ENCODE data around the gene INSM1. TPM values are rescaled to one million over a fixed set of nuclear protein-coding genes. Genes with fewer than 3 reads are reported as not detected.

INSM1 gene
- total and polyA plus RNA-seq, 10 of the 15 experiments (the other 5 are each of a cell fraction or from before 2014, with no cell fraction given): 0.03 to 0.11 (median 0.04) TPM; not detected in 7

DNA sequence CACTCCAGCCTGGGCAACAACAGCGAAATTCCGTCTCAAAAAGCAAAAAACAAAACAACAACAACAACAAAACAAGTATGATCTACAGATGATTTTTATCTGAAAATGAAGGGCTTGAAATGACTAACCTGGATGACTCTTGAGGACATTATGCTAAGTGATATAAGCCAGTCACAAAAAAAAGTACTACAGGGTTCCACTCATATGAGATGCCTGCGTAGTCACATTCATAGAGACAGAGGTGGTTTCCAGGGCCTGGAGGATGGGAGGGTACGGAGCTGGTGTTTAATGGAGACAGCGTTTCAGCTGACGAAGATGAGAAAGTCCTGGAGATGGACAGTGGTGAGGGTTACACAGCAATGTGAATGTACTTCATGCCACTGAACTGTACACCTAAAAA, 8.3 kb upstream of the INSM1 start:
- SMC1A ChIA-PET (ENCODE audit: uncharacterized antibody, unreplicated experiment): interaction anchor here (1.0 to 1.5 kb wide), 8 partner anchors 20 to 230 kb away, joined by 3 to 6 read pairs (median 3); no protein-coding TSS in a partner anchor
- in situ Hi-C loops (cut with MboI): loop anchor here (5.0 kb wide), 1 partner anchor 208 kb away; no protein-coding TSS in a partner anchor

More for the DNA sequence above, 8.3 kb upstream of the INSM1 start:
- POLR2A ChIA-PET: no interaction called here
- Histone ChIP-seq H3K4me2 (ENCODE audit: control insufficient read depth, insufficient read depth) (no peak overlapping the region), H3K9me3 (replicated peaks; ENCODE audit: control insufficient read depth, insufficient read depth, low read length) (peaks cover 2% of the 10 kb centered on the region; the same call in 1 of the 3 replicates), H3K79me2 (ENCODE audit: control insufficient read depth, insufficient read depth, low read length) (no peaks in the 10 kb centered on the region), H3K27me3 (replicated peaks in 1 of 2; ENCODE audit: control insufficient read depth in 2 of 2, insufficient read depth in 2 of 2, low read length in 1 of 2) (peaks cover 10 to 22% of the 10 kb centered on the region in 2 experiments), H3K4me3 (no peak overlapping the region), H2AFZ (ENCODE audit: control insufficient read depth, low read depth, low read length) (no peak overlapping the region), H3K9ac (ENCODE audit: control insufficient read depth, insufficient read depth, low read length) (no peak overlapping the region), H3K36me3 (ENCODE audit: control insufficient read depth in 2 of 2, insufficient read depth in 2 of 2, low read length in 1 of 2) (no peaks in the 10 kb centered on the region), H4K20me1 (ENCODE audit: control insufficient read depth, insufficient read depth) (no peaks in the 10 kb centered on the region), H3K4me1 (ENCODE audit: control insufficient read depth, insufficient read depth, low read length) (no peaks in the 10 kb centered on the region), H3K27ac (ENCODE audit: control insufficient read depth, insufficient read depth) (no peak overlapping the region)
- DNase-seq (ENCODE audit: low read depth, low spot score) (no peak), FAIRE-seq (no peak), ATAC-seq (no peak)
- no peak for TF ChIP-seq STAT1 (conservative IDR thresholded peaks at IDR 0.05)
- TF ChIP-seq ETV6 (conservative IDR thresholded peaks at IDR 0.05 in 1 of 2, IDR thresholded peaks at IDR 0.05 in 1 of 2; ENCODE audit: borderline replicate concordance in 1 of 2, low read depth in 1 of 2): no peak
- TF ChIP-seq ASH2L (IDR thresholded peaks at IDR 0.05; ENCODE audit: borderline replicate concordance, low read depth): no peak
- TF ChIP-seq GATAD2B (conservative IDR thresholded peaks at IDR 0.05; ENCODE audit: low read depth): no peak
- TF ChIP-seq ESRRA (IDR thresholded peaks at IDR 0.05; ENCODE audit: low read length): no peak
- no peak for TF ChIP-seq CREM (IDR thresholded peaks at IDR 0.05; ENCODE audit: low read depth)
- TF ChIP-seq NR2C1 (IDR thresholded peaks at IDR 0.05): no peak
- TF ChIP-seq MXI1 (IDR thresholded peaks at IDR 0.05; ENCODE audit: low read depth, low read length): no peak
- no peak for TF ChIP-seq TBL1XR1 (IDR thresholded peaks at IDR 0.05; ENCODE audit: low read depth, low read length)
- TF ChIP-seq ZNF207 (IDR thresholded peaks at IDR 0.05; ENCODE audit: borderline replicate concordance): no peak
- no peak for TF ChIP-seq TCF7 (IDR thresholded peaks at IDR 0.05; ENCODE audit: borderline replicate concordance)
- TF ChIP-seq, protein P1, sequence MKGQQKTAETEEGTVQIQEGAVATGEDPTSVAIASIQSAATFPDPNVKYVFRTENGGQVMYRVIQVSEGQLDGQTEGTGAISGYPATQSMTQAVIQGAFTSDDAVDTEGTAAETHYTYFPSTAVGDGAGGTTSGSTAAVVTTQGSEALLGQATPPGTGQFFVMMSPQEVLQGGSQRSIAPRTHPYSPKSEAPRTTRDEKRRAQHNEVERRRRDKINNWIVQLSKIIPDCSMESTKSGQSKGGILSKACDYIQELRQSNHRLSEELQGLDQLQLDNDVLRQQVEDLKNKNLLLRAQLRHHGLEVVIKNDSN (IDR thresholded peaks at IDR 0.05; ENCODE audit: borderline replicate concordance, extremely low read length, insufficient read depth, low read depth, low read length): no peak
- TF ChIP-seq ZNF384 (IDR thresholded peaks at IDR 0.05; ENCODE audit: borderline replicate concordance, low read depth, low read length): no peak
- TF ChIP-seq CBFB (IDR thresholded peaks at IDR 0.05; ENCODE audit: low read depth): no peak
- TF ChIP-seq, protein P2, sequence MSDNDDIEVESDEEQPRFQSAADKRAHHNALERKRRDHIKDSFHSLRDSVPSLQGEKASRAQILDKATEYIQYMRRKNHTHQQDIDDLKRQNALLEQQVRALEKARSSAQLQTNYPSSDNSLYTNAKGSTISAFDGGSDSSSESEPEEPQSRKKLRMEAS (IDR thresholded peaks at IDR 0.05; ENCODE audit: low read depth, low read length): no peak
- no peak for TF ChIP-seq NBN (IDR thresholded peaks at IDR 0.05)
- no peak for TF ChIP-seq CBX3 (IDR thresholded peaks at IDR 0.05; ENCODE audit: borderline replicate concordance, low read depth)
- TF ChIP-seq POLR2AphosphoS2 (IDR thresholded peaks at IDR 0.05; ENCODE audit: low read depth, low read length): no peak
- no peak for TF ChIP-seq CBX5 (IDR thresholded peaks at IDR 0.05; ENCODE audit: low read depth)
- CTCF ChIA-PET: interaction anchor here (0.7 to 3.6 kb wide), 12 partner anchors 12 to 236 kb away, joined by 3 to 18 read pairs (median 4); no protein-coding TSS in a partner anchor
- 40% methylated on average over 6 of the region's 6 CpGs for WGBS (ENCODE audit: insufficient coverage, insufficient replicate concordance, low lambda C conversion rate, missing lambda C conversion rate)
- BruUV-seq (replicated peaks): no TSS peak
- intact Hi-C loops (cut with micrococcal nuclease; ENCODE audit: unreplicated experiment): loop anchor here (10.0 kb wide), 2 partner anchors 125 to 275 kb away; no protein-coding TSS in a partner anchor
- RAD21 ChIA-PET (ENCODE audit: unreplicated experiment): interaction anchor here (1.2 to 1.9 kb wide), 3 partner anchors 203 to 209 kb away, joined by 5 to 6 read pairs (median 5); no protein-coding TSS in a partner anchor

All from GM12878 (cell line).